Central memory CD8-positive, alpha-beta T cell (primary cell): ENCODE results near the gene ARCN1.

Source experiments
- ATAC-seq: fragments of 150-1000 bp; cut with Tn5 transposase; replicated peaks from 2 replicates; pipeline ENCODE4 v1.10.0; 2022; ENCODE audit warnings: mild to moderate bottlenecking, moderate FRiP score, moderate number of reproducible peaks; ENCODE audit not compliant: poor library complexity, severe bottlenecking; ENCODE audit errors: extremely low read depth
- DNase-seq, 2 donors: peaks; one replicate each; pipeline ENCODE4 v3.0.0; 2021; ENCODE audit warnings: low spot score in 2 of 2
- H3K27ac Mint-ChIP-seq: one replicate; pipeline ENCODE4 v1.8.0; 2022; ENCODE audit warnings: low read depth, mild to moderate bottlenecking, moderate library complexity, mixed read lengths
- H3K27me3 Mint-ChIP-seq: one replicate; pipeline ENCODE4 v1.8.0; 2022; ENCODE audit warnings: mixed read lengths
- H3K36me3 Mint-ChIP-seq: one replicate; pipeline ENCODE4 v1.8.0; 2022; ENCODE audit warnings: mild to moderate bottlenecking, moderate library complexity, mixed read lengths; ENCODE audit not compliant: insufficient read depth
- H3K4me1 Mint-ChIP-seq: one replicate; pipeline ENCODE4 v1.8.0; 2022; ENCODE audit warnings: mixed read lengths
- H3K4me3 Mint-ChIP-seq: one replicate; pipeline ENCODE4 v1.8.0; 2022; ENCODE audit warnings: mild to moderate bottlenecking, moderate library complexity, mixed read lengths
- H3K9me3 Mint-ChIP-seq: one replicate; pipeline ENCODE4 v1.8.0; 2022; ENCODE audit warnings: mixed read lengths

ARCN1 gene

GRCh38 chr11:118621784-118622375 lies 49.7 kb downstream of the ARCN1 start:
- no peak for ATAC-seq
- Mint-ChIP-seq H3K4me3 (peak overlapping the region; percentile 44), H3K4me1 (peaks cover 7% of the 10 kb centered on the region)

GRCh38 chr11:118622376-118623268 lies 50.4 kb downstream of the ARCN1 start:
- Mint-ChIP-seq H3K27me3 (peaks cover 29% of the 10 kb centered on the region), H3K4me1 (peaks cover 7% of the 10 kb centered on the region), H3K27ac (no peak overlapping the region), H3K9me3 (no peaks in the 10 kb centered on the region), H3K36me3 (no peaks in the 10 kb centered on the region), H3K4me3 (no peak overlapping the region)
- no peak for ATAC-seq
- no peak for DNase-seq

More at GRCh38 chr11:118621784-118622375, 49.7 kb downstream of the ARCN1 start:
- Mint-ChIP-seq H3K27me3 (peaks cover 29% of the 10 kb centered on the region), H3K9me3 (no peaks in the 10 kb centered on the region), H3K27ac (no peak overlapping the region), H3K36me3 (no peaks in the 10 kb centered on the region)
- DNase-seq: no peak

GRCh38 chr11:118623269-118623655 lies 51.1 kb downstream of the ARCN1 start:
- DNase-seq (no peak), ATAC-seq (no peak)
- no peaks in the 10 kb centered on the region for H3K9me3 Mint-ChIP-seq
- no peaks in the 10 kb centered on the region for H3K36me3 Mint-ChIP-seq
- H3K4me1 Mint-ChIP-seq: peaks cover 7% of the 10 kb centered on the region
- H3K27me3 Mint-ChIP-seq: peaks cover 29% of the 10 kb centered on the region
- H3K4me3 Mint-ChIP-seq: no peak overlapping the region
- no peak overlapping the region for H3K27ac Mint-ChIP-seq

- Mint-ChIP-seq H3K4me1 (peaks cover 7% of the 10 kb centered on the region), H3K27me3 (peaks cover 29% of the 10 kb centered on the region), H3K4me3 (no peak overlapping the region), H3K36me3 (peaks cover 3% of the 10 kb centered on the region), H3K27ac (no peak overlapping the region), H3K9me3 (no peaks in the 10 kb centered on the region)
- DNase-seq (no peak), ATAC-seq (no peak)
These were observed 53.0 kb downstream of the ARCN1 start for GRCh38 chr11:118625036-118625690.

- peaks cover 3% of the 10 kb centered on the region for H3K36me3 Mint-ChIP-seq
- H3K27ac Mint-ChIP-seq: no peak overlapping the region
- H3K4me3 Mint-ChIP-seq: no peak overlapping the region
- ATAC-seq: no peak
- no peak for DNase-seq
- H3K9me3 Mint-ChIP-seq: no peaks in the 10 kb centered on the region
- H3K27me3 Mint-ChIP-seq: peaks cover 23% of the 10 kb centered on the region
- peaks cover 3% of the 10 kb centered on the region for H3K4me1 Mint-ChIP-seq
These were observed 53.8 kb downstream of the ARCN1 start for GRCh38 chr11:118625976-118626375.

- H3K9me3 Mint-ChIP-seq: no peaks in the 10 kb centered on the region
- DNase-seq (no peak), ATAC-seq (no peak)
- H3K36me3 Mint-ChIP-seq: peaks cover 3% of the 10 kb centered on the region
- H3K27ac Mint-ChIP-seq: no peak overlapping the region
- peaks cover 7% of the 10 kb centered on the region for H3K27me3 Mint-ChIP-seq
- no peak overlapping the region for H3K4me3 Mint-ChIP-seq
- H3K4me1 Mint-ChIP-seq: no peaks in the 10 kb centered on the region
These were observed 55.4 kb downstream of the ARCN1 start for GRCh38 chr11:118627566-118627965.

- DNase-seq (no peak), ATAC-seq (no peak)
- H3K36me3 Mint-ChIP-seq: peaks cover 3% of the 10 kb centered on the region
- H3K4me1 Mint-ChIP-seq: no peaks in the 10 kb centered on the region
- no peak overlapping the region for H3K27ac Mint-ChIP-seq
- no peak overlapping the region for H3K4me3 Mint-ChIP-seq
- peaks cover 7% of the 10 kb centered on the region for H3K27me3 Mint-ChIP-seq
- H3K9me3 Mint-ChIP-seq: no peaks in the 10 kb centered on the region
These were observed 55.8 kb downstream of the ARCN1 start for GRCh38 chr11:118628031-118628430.

- Mint-ChIP-seq H3K36me3 (peaks cover 3% of the 10 kb centered on the region), H3K4me3 (no peak overlapping the region), H3K27ac (no peak overlapping the region), H3K27me3 (peaks cover 9% of the 10 kb centered on the region), H3K4me1 (no peaks in the 10 kb centered on the region), H3K9me3 (no peaks in the 10 kb centered on the region)
- no peak for DNase-seq
- no peak for ATAC-seq
These were observed 56.2 kb downstream of the ARCN1 start for GRCh38 chr11:118628432-118628831.

GRCh38 chr11:118628861-118629549 lies 56.8 kb downstream of the ARCN1 start:
- DNase-seq (no peak), ATAC-seq (no peak)
- no peaks in the 10 kb centered on the region for H3K9me3 Mint-ChIP-seq
- no peak overlapping the region for H3K27ac Mint-ChIP-seq
- peaks cover 9% of the 10 kb centered on the region for H3K27me3 Mint-ChIP-seq
- no peaks in the 10 kb centered on the region for H3K4me1 Mint-ChIP-seq
- H3K36me3 Mint-ChIP-seq: peaks cover 3% of the 10 kb centered on the region
- no peak overlapping the region for H3K4me3 Mint-ChIP-seq

GRCh38 chr11:118629761-118630661 lies 57.8 kb downstream of the ARCN1 start:
- no peak for ATAC-seq
- Mint-ChIP-seq H3K9me3 (no peaks in the 10 kb centered on the region), H3K27me3 (peaks cover 9% of the 10 kb centered on the region), H3K4me1 (no peaks in the 10 kb centered on the region), H3K4me3 (no peak overlapping the region), H3K36me3 (peaks cover 3% of the 10 kb centered on the region), H3K27ac (no peak overlapping the region)
- DNase-seq: no peak

- Mint-ChIP-seq H3K4me3 (no peak overlapping the region), H3K9me3 (no peaks in the 10 kb centered on the region), H3K27me3 (peaks cover 9% of the 10 kb centered on the region), H3K4me1 (no peaks in the 10 kb centered on the region), H3K27ac (no peak overlapping the region), H3K36me3 (peaks cover 3% of the 10 kb centered on the region)
- ATAC-seq: no peak
- DNase-seq: no peak
These were observed 59.1 kb downstream of the ARCN1 start for GRCh38 chr11:118631142-118631909.
